PC-9 (cell line): ENCODE data around the gene SLC17A1. TPM values are rescaled to one million over a fixed set of nuclear protein-coding genes. Genes with fewer than 3 reads are reported as not detected.

Source experiments
- BruUV-seq: library from RNA; stranded (reverse); fragments of 400-500 nt; replicated peaks from 2 replicates; lab custom pipeline; 2021; lab: Mats Ljungman, UMichigan
- CTCF ChIA-PET: fragments of 300-600 bp; sonication (Branson Sonifier 250); formaldehyde crosslinking; loops from one replicate; lab custom pipeline; 2022; ENCODE audit warnings: antibody characterized with exemption; lab: Charles Lee
- POLR2A ChIA-PET: fragments of 300-600 bp; sonication (Branson Sonifier 250); formaldehyde crosslinking; loops from one replicate; lab custom pipeline; 2022; ENCODE audit warnings: antibody characterized with exemption; ENCODE audit not compliant: unreplicated experiment; lab: Charles Lee
- DNase-seq, 2 experiments: peaks; one replicate each; pipeline versions ENCODE4 v3.0.0 to v3.0.0-alpha.2; 2015 to 2022; ENCODE audit warnings: mixed read lengths in 1 of 2
- H2AFZ ChIP-seq: fragments of 200-600 bp; sonication (generic); 2 replicates; pipeline ENCODE4 v1.8.1; 2017; ENCODE audit warnings: antibody characterized with exemption
- H3F3A ChIP-seq: fragments of 200-600 bp; sonication (generic); 2 replicates; pipeline ENCODE4 v1.8.1; 2017; ENCODE audit warnings: antibody characterized with exemption, mild to moderate bottlenecking, low read depth; ENCODE audit not compliant: insufficient read depth
- H3K27ac ChIP-seq: fragments of 200-600 bp; sonication (generic); 2 replicates; pipeline ENCODE4 v1.6.1; 2016; ENCODE audit warnings: mixed run types
- H3K27me3 ChIP-seq: fragments of 200-600 bp; sonication (generic); 2 replicates; pipeline ENCODE4 v1.6.1; 2016; ENCODE audit warnings: low read depth, mixed run types; ENCODE audit not compliant: insufficient read depth
- H3K36me3 ChIP-seq: fragments of 200-600 bp; sonication (generic); 2 replicates; pipeline ENCODE4 v1.6.1; 2016; ENCODE audit warnings: low read depth, mixed run types
- H3K4me1 ChIP-seq: fragments of 200-600 bp; sonication (generic); replicated peaks from 2 replicates; pipeline ENCODE4 v1.6.1; 2016; ENCODE audit warnings: mixed run types; ENCODE audit not compliant: insufficient read depth
- H3K4me2 ChIP-seq: fragments of 200-600 bp; sonication (generic); 2 replicates; pipeline ENCODE4 v1.6.1; 2017; ENCODE audit warnings: mixed run types
- H3K4me3 ChIP-seq: fragments of 200-600 bp; sonication (generic); 2 replicates; pipeline ENCODE4 v1.6.1; 2016; ENCODE audit warnings: mixed run types
- H3K79me2 ChIP-seq: fragments of 200-600 bp; sonication (generic); 2 replicates; pipeline ENCODE4 v1.6.1; 2017; ENCODE audit warnings: low read depth, mixed run types
- H3K9me2 ChIP-seq: fragments of 200-600 bp; sonication (generic); 2 replicates; pipeline ENCODE4 v1.8.1; 2017; ENCODE audit warnings: mild to moderate bottlenecking; ENCODE audit not compliant: insufficient read depth
- H3K9me3 ChIP-seq: fragments of 200-600 bp; sonication (generic); 2 replicates; pipeline ENCODE4 v1.8.1; 2016; ENCODE audit warnings: low read depth; ENCODE audit not compliant: insufficient read depth
- H4K20me1 ChIP-seq: fragments of 200-600 bp; sonication (generic); 2 replicates; pipeline ENCODE4 v1.8.1; 2017; ENCODE audit not compliant: insufficient read depth
- CTCF ChIP-seq: fragments of 200-600 bp; sonication (generic); conservative IDR thresholded peaks from 2 replicates; pipeline ENCODE4 v1.6.1; 2017; ENCODE audit warnings: mixed run types, antibody characterized with exemption, mild to moderate bottlenecking, moderate library complexity
- EZH2 ChIP-seq: fragments of 200-600 bp; sonication (generic); IDR thresholded peaks from 2 replicates; pipeline ENCODE4 v1.8.0; 2017; ENCODE audit warnings: antibody characterized with exemption, low read depth
- intact Hi-C: fragments of 100-400 bp; cut with micrococcal nuclease; formaldehyde crosslinking; loops from one replicate; pipeline ENCODE4 v1.10.0; 2022; ENCODE audit not compliant: unreplicated experiment
- total RNA-seq: library from RNA; stranded (reverse); gene quantifications from 2 replicates; pipeline ENCODE4 v1.2.3, GENCODE V29; 2021

The SLC17A1 gene
- total RNA-seq, 1 experiment from 2014 or later: not detected

GRCh38 chr6:25787428-25787827 is 44.4 kb downstream of the SLC17A1 start:
- no TSS peak for BruUV-seq
- intact Hi-C loops: no loop called here
- Histone ChIP-seq H4K20me1 (no peaks in the 10 kb centered on the region), H3K27ac (no peak overlapping the region), H3K36me3 (no peaks in the 10 kb centered on the region), H2AFZ (no peak overlapping the region), H3K4me2 (no peak overlapping the region), H3K4me1 (no peaks in the 10 kb centered on the region), H3K9me3 (no peaks in the 10 kb centered on the region), H3F3A (no peaks in the 10 kb centered on the region), H3K4me3 (no peak overlapping the region), H3K9me2 (no peaks in the 10 kb centered on the region), H3K27me3 (no peaks in the 10 kb centered on the region), H3K79me2 (no peaks in the 10 kb centered on the region)
- CTCF ChIA-PET: no interaction called here
- TF ChIP-seq CTCF (no peak), EZH2 (no peak)
- POLR2A ChIA-PET: interaction anchor here (0.7 kb wide), 1 partner anchor 1044 kb away, joined by 6 read pairs; no protein-coding TSS in a partner anchor
- DNase-seq: no peak

GRCh38 chr6:25781134-25781533 is 50.7 kb downstream of the SLC17A1 start:
- Histone ChIP-seq H3K27ac (no peak overlapping the region), H4K20me1 (no peaks in the 10 kb centered on the region), H3K27me3 (no peaks in the 10 kb centered on the region), H3F3A (no peaks in the 10 kb centered on the region; the same call in 1 of the 2 replicates), H3K4me2 (no peak overlapping the region), H3K9me3 (no peaks in the 10 kb centered on the region), H3K9me2 (no peaks in the 10 kb centered on the region), H3K36me3 (no peaks in the 10 kb centered on the region), H3K4me1 (peaks cover 12% of the 10 kb centered on the region; the same call in 1 of the 2 replicates), H2AFZ (no peak overlapping the region), H3K79me2 (no peaks in the 10 kb centered on the region), H3K4me3 (no peak overlapping the region)
- TF ChIP-seq CTCF: no peak
- no peak for TF ChIP-seq EZH2
- BruUV-seq: no TSS peak
- POLR2A ChIA-PET: no interaction called here
- CTCF ChIA-PET: interaction anchor here (0.6 kb wide), 1 partner anchor 179 kb away, joined by 3 read pairs; no protein-coding TSS in a partner anchor
- DNase-seq: no peak
- intact Hi-C loops: no loop called here

- Histone ChIP-seq H3F3A (no peaks in the 10 kb centered on the region; the same call in 1 of the 2 replicates), H3K9me2 (no peaks in the 10 kb centered on the region), H3K4me3 (no peak overlapping the region), H3K27me3 (no peaks in the 10 kb centered on the region), H3K9me3 (no peaks in the 10 kb centered on the region), H4K20me1 (no peaks in the 10 kb centered on the region), H3K79me2 (no peaks in the 10 kb centered on the region), H3K36me3 (no peaks in the 10 kb centered on the region), H2AFZ (no peak overlapping the region), H3K27ac (no peak overlapping the region), H3K4me2 (no peak overlapping the region), H3K4me1 (peaks cover 12% of the 10 kb centered on the region; the same call in 1 of the 2 replicates)
- no peak for TF ChIP-seq EZH2
- no peak for TF ChIP-seq CTCF
- intact Hi-C loops: no loop called here
- no TSS peak for BruUV-seq
- POLR2A ChIA-PET: no interaction called here
- no peak for DNase-seq
- CTCF ChIA-PET: no interaction called here
Measured at GRCh38 chr6:25777856-25778649, 53.8 kb downstream of the SLC17A1 start.
